B cell (primary cell): ENCODE results near the gene SLC25A21. TPM values are rescaled to one million over a fixed set of nuclear protein-coding genes. Genes with fewer than 3 reads are reported as not detected.
"Not testable (repeated sequence)": the region's sequence is repeated elsewhere in the genome, so short reads cannot be mapped to it uniquely, and the experiment has no call there.

ENCODE experiments used
- ATAC-seq: fragments of 200-7000 bp; cut with Tn5 transposase; one replicate; pipeline ENCODE4 v1.10.0; 2021; ENCODE audit warnings: low read depth, mild to moderate bottlenecking, moderate number of reproducible peaks, moderate library complexity
- CTCF ChIA-PET: fragments of 350-600 bp; sonication (Branson Sonifier 250); formaldehyde crosslinking; loops from one replicate; lab custom pipeline; 2021; ENCODE audit warnings: antibody characterized with exemption, inconsistent platforms; lab: Charles Lee
- POLR2A ChIA-PET: fragments of 350-600 bp; sonication (Branson Sonifier 250); formaldehyde crosslinking; loops from one replicate; lab custom pipeline; 2021; ENCODE audit warnings: antibody characterized with exemption; lab: Charles Lee
- DNase-seq: peaks from one replicate; pipeline ENCODE4 v3.0.0; 2013
- H2AFZ ChIP-seq: 2 replicates; pipeline ENCODE4 v1.6.1; 2012; ENCODE audit warnings: mild to moderate bottlenecking, low read depth, low read length; ENCODE audit not compliant: insufficient read depth, poor library complexity, severe bottlenecking
- H3K27ac ChIP-seq, 2 donors: 1 replicate in 1 of 2; 2 replicates in 1 of 2; pipeline ENCODE4 v1.5.1; 2012 to 2013; ENCODE audit warnings: low read length in 2 of 2, mild to moderate bottlenecking in 2 of 2, moderate library complexity in 1 of 2
- H3K27me3 ChIP-seq, 4 experiments: fragments of 200-600 bp in 1 of 4; sonication (generic) in 1 of 4; replicated peaks in 1 of 4; 1 replicate in 2 of 4; 2 replicates in 2 of 4; pipeline versions ENCODE4 v1.6.1 to v1.7.0; 2013 to 2016; ENCODE audit warnings: low read length in 3 of 4, mild to moderate bottlenecking in 2 of 4, mixed read lengths in 1 of 4, moderate library complexity in 1 of 4; ENCODE audit not compliant: insufficient read depth in 4 of 4, control insufficient read depth in 3 of 4; ENCODE audit errors: control extremely low read depth in 1 of 4
- H3K36me3 ChIP-seq, 2 experiments: replicated peaks in 1 of 2; 1 replicate in 1 of 2; 2 replicates in 1 of 2; pipeline versions ENCODE4 v1.6.1 to v1.7.1; 2013; ENCODE audit warnings: low read length in 1 of 2; ENCODE audit not compliant: insufficient read depth in 2 of 2, control insufficient read depth in 1 of 2; ENCODE audit errors: control extremely low read depth in 1 of 2, extremely low read depth in 1 of 2
- H3K4me1 ChIP-seq, 2 donors: fragments of 200-600 bp in 1 of 2; sonication (generic) in 1 of 2; 1 replicate in 1 of 2; 2 replicates in 1 of 2; pipeline versions ENCODE4 v1.5.1 to v1.6.1; 2013 to 2017; ENCODE audit warnings: low read length in 2 of 2; ENCODE audit not compliant: control insufficient read depth in 2 of 2, insufficient read depth in 2 of 2
- H3K4me2 ChIP-seq: replicated peaks from 2 replicates; pipeline ENCODE3; 2012; ENCODE audit warnings: mild to moderate bottlenecking, low read depth, low read length; ENCODE audit not compliant: poor library complexity, severe bottlenecking
- H3K4me3 ChIP-seq, 5 experiments: fragments of 200-600 bp in 1 of 5; sonication (generic) in 1 of 5; 1 replicate in 3 of 5; 2 replicates in 2 of 5; pipeline versions ENCODE4 v1.5.1 to v1.7.0; 2011 to 2016; ENCODE audit warnings: low read length in 4 of 5, mild to moderate bottlenecking in 4 of 5, low read depth in 2 of 5, control low read depth in 1 of 5, moderate library complexity in 1 of 5; ENCODE audit not compliant: insufficient read depth in 1 of 5; ENCODE audit errors: control extremely low read depth in 1 of 5, extremely low read depth in 1 of 5
- H3K79me2 ChIP-seq: fragments of 200-600 bp; sonication (generic); one replicate; pipeline ENCODE4 v1.6.0; 2016; ENCODE audit warnings: low read length; ENCODE audit not compliant: control insufficient read depth, insufficient read depth
- H3K9ac ChIP-seq: fragments of 200-600 bp; sonication (generic); 2 replicates; pipeline ENCODE4 v1.6.1; 2017; ENCODE audit warnings: mild to moderate bottlenecking, low read length, moderate library complexity
- H3K9me3 ChIP-seq, 3 donors: one replicate each; pipeline versions ENCODE4 v1.6.1 to v1.7.1; 2013; ENCODE audit warnings: low read length in 2 of 3; ENCODE audit not compliant: control insufficient read depth in 2 of 3, insufficient read depth in 1 of 3; ENCODE audit errors: control extremely low read depth in 1 of 3
- H4K20me1 ChIP-seq: 2 replicates; pipeline ENCODE4 v1.6.0; 2012; ENCODE audit warnings: mild to moderate bottlenecking, low read length; ENCODE audit not compliant: insufficient read depth, control insufficient read depth, poor library complexity, severe bottlenecking
- H3K27ac Mint-ChIP-seq: one replicate; pipeline ENCODE4 v1.8.0; 2021; ENCODE audit warnings: mixed read lengths
- H3K27me3 Mint-ChIP-seq: one replicate; pipeline ENCODE4 v1.8.0; 2021; ENCODE audit warnings: mixed read lengths
- H3K4me1 Mint-ChIP-seq: one replicate; pipeline ENCODE4 v1.8.0; 2021; ENCODE audit warnings: mixed read lengths
- H3K4me3 Mint-ChIP-seq: one replicate; pipeline ENCODE4 v1.8.0; 2021; ENCODE audit warnings: mixed read lengths
- H3K9me3 Mint-ChIP-seq: one replicate; pipeline ENCODE4 v1.8.0; 2022; ENCODE audit warnings: mixed read lengths; ENCODE audit not compliant: insufficient read depth
- CTCF ChIP-seq: fragments of 200-600 bp; IDR thresholded peaks from one replicate; pipeline ENCODE4 v1.8.0; 2022; ENCODE audit warnings: antibody characterized with exemption, mild to moderate bottlenecking
- EZH2 ChIP-seq: IDR thresholded peaks from 2 replicates; pipeline ENCODE4 v1.6.1; 2012; ENCODE audit warnings: borderline replicate concordance, low read depth, mild to moderate bottlenecking, moderate library complexity, low read length; ENCODE audit not compliant: insufficient read depth, poor library complexity, severe bottlenecking
- WGBS: methylation state at CpG from one replicate; pipeline ENCODE4 v1.1.5; 2013; ENCODE audit warnings: missing lambda C conversion rate; ENCODE audit not compliant: insufficient coverage; 5-methylcytosine and 5-hydroxymethylcytosine counted together
- intact Hi-C: fragments of 100-400 bp; cut with micrococcal nuclease; formaldehyde crosslinking; loops from one replicate; pipeline ENCODE4 v1.10.0; 2022
- polyA plus RNA-seq: library from polyadenylated mRNA; depleted of rRNA; stranded (reverse); fragments of >200 nt; gene quantifications from 2 replicates; pipeline ENCODE4 v1.2.3, GENCODE V29; 2012
- total RNA-seq, 2 donors: library from RNA; stranded (reverse); fragments of 120-200 nt in 1 of 2; gene quantifications; 1 replicate in 1 of 2; 2 replicates in 1 of 2; pipeline versions ENCODE4 v1.2.3 to v1.2.4, GENCODE V29; 2013 to 2022

Gene SLC25A21
- total and polyA plus RNA-seq, 2 donors (not counting 1 experiment from before 2014, with no cell fraction given): not detected

- ChIA-PET POLR2A (no interaction called here), CTCF (no interaction called here)
- peaks cover 0 to 5% (median 0%) of the 10 kb centered on the region in 3 donors for H3K9me3 ChIP-seq
- H3K9me3 Mint-ChIP-seq: no peaks in the 10 kb centered on the region
- no peak overlapping the region for H2AFZ ChIP-seq
- no peaks in the 10 kb centered on the region for H3K79me2 ChIP-seq
- H3K4me2 ChIP-seq: no peak overlapping the region
- H3K9ac ChIP-seq: no peak overlapping the region
- no peaks in the 10 kb centered on the region for H3K4me1 ChIP-seq
- H3K27ac Mint-ChIP-seq: no peak overlapping the region
- ATAC-seq: no peak
- H3K4me1 Mint-ChIP-seq: no peaks in the 10 kb centered on the region
- no peak overlapping the region for H3K27ac ChIP-seq
- intact Hi-C loops: no loop called here
- H3K4me3 ChIP-seq: no peak overlapping the region
- H3K4me3 Mint-ChIP-seq: no peak overlapping the region
- H4K20me1 ChIP-seq: no peaks in the 10 kb centered on the region
- 83% methylated on average over 1 of the region's 3 CpGs for WGBS
- H3K27me3 Mint-ChIP-seq: peaks cover 4% of the 10 kb centered on the region
- H3K27me3 ChIP-seq: no peaks in the 10 kb centered on the region
- no peaks in the 10 kb centered on the region for H3K36me3 ChIP-seq
- no peak for TF ChIP-seq CTCF
- no peak for TF ChIP-seq EZH2
- DNase-seq: no peak
These were observed 6.6 kb downstream of the SLC25A21 start for GRCh38 chr14:37165794-37166193.

GRCh38 chr14:37162307-37162706 lies 10.1 kb downstream of the SLC25A21 start:
- POLR2A ChIA-PET, H3K27me3 Mint-ChIP-seq, H3K79me2 ChIP-seq, H3K9me3 Mint-ChIP-seq, H3K4me3 Mint-ChIP-seq, H3K4me3 ChIP-seq, CTCF ChIA-PET, H2AFZ ChIP-seq, intact Hi-C loops, H4K20me1 ChIP-seq, H3K4me1 Mint-ChIP-seq, DNase-seq, H3K9me3 ChIP-seq, H3K27me3 ChIP-seq, ATAC-seq, H3K27ac ChIP-seq, H3K27ac Mint-ChIP-seq, H3K36me3 ChIP-seq, H3K9ac ChIP-seq, H3K4me2 ChIP-seq, H3K4me1 ChIP-seq: not testable (repeated sequence)
- no CpG with 5 or more reads among the region's 2 CpGs for WGBS
